HG02970 (cell line): ENCODE results near the gene BLCAP.
"Not testable (repeated sequence)": the region's sequence is repeated elsewhere in the genome, so short reads cannot be mapped to it uniquely, and the experiment has no call there.

Experiments used
- ATAC-seq: cut with Tn5 transposase; IDR thresholded peaks from one replicate; pipeline ENCODE4 v1.9.1; 2021; ENCODE audit warnings: mild to moderate bottlenecking, moderate library complexity, moderate number of reproducible peaks; ENCODE audit not compliant: unreplicated experiment, low FRiP score

The BLCAP gene

GRCh38 chr20:37492945-37493344, 34.7 kb downstream of the BLCAP start:
- no peak for ATAC-seq

- ATAC-seq: no peak
Measured at GRCh38 chr20:37492096-37492625, 35.5 kb downstream of the BLCAP start.

- ATAC-seq: no peak
Measured at GRCh38 chr20:37490663-37491350, 36.9 kb downstream of the BLCAP start.

DNA sequence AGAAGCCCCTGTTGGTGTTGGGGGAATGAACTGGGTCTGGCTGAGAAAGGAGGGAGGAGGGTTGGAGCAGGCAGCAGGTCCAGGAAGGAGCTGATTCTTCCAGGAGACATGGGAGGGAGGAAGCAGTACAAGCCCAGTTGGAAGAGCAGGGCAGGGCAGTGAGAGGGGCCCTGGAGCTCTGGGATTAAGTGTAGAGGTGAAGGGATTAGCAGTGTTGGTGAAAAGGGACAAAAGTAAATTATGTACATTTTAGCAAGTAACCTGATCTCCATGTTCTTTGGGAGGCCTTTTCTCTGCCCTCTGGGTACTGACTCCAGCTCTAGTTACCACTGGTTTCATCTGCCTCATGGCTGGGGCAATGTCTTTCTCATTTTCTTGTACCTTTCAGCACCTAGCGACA, 41.5 kb downstream of the BLCAP start:
- ATAC-seq: not testable (repeated sequence)

GRCh38 chr20:37484331-37484730, 43.3 kb downstream of the BLCAP start:
- no peak for ATAC-seq

DNA sequence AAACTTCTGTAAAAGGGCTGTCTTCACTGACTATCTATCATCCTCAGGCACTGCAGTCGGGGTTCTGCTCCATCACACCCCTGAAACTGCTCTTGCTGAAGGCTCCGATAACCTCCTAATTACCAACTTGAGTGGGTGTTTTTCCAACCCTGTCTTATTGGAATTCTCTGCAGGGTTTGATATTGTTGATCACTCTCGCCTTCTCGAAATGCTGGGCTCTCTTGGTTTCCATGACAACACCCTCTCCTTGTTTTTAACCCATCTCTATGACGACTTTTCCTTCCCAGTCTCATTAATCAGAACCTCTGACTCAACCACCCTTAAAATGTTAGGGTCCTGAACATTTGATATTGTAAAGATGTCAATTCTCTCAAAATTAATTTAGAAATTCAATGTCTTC, 46.1 kb downstream of the BLCAP start:
- ATAC-seq: no peak

DNA sequence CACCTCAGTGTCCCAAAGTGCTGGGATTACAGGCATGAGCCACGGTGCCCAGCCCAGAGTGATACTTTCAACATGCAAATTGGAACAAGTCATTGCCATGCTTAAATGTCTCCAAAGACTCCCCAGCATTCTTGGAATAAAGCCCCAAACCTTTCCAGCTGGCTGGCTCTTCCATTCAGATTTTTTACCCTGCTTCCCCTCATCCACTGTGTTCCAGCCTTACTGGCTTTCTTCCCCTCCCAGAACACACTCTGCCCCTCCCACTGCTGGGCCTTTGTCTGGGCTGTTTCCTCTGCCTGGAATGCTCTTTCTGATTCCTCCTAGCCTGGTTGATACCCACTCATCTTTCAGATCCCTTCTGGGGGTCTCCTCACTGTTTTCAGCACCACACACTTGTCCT, 46.8 kb downstream of the BLCAP start:
- no peak for ATAC-seq

DNA sequence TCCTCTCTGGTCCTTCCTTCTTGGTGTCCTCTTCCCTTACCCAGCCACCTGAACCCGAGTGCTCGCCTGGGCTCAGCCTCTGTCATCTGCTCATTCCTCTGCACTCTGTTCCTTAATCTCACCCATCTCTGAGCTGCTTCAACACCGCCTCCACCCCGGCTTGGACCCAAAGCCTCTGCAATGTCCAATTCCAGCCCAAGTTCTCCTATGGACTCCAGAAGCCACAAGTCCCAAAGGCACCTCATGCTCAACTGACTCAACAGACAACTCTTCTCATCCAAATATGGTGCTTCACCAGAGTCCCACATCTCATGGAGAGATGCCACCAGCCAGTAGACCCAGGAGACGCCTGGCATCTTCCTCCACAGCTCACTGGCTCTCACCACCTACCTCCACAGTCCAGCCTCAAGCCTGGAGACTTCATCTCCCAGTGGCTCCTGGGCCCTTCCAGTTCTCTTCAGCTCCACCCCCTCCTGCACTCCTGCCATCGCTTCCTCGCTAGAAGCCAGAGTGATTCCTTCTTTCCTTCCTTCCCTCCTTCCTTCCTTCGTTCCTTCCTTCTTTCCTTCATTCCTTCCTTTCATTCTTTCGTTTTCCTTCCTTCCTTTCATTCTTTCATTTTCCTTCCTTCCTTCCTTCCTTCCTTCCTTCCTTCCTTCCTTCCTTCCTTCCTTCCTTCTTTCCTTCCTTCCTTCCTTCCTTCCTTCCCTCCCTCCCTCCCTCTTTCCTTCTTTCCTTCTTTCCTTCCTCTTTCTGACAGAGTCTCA, 47.6 kb downstream of the BLCAP start:
- no peak for ATAC-seq

GRCh38 chr20:37479266-37479665, 48.4 kb downstream of the BLCAP start:
- ATAC-seq: no peak

- ATAC-seq: no peak
Measured at GRCh38 chr20:37477041-37477440, 50.6 kb downstream of the BLCAP start.

DNA sequence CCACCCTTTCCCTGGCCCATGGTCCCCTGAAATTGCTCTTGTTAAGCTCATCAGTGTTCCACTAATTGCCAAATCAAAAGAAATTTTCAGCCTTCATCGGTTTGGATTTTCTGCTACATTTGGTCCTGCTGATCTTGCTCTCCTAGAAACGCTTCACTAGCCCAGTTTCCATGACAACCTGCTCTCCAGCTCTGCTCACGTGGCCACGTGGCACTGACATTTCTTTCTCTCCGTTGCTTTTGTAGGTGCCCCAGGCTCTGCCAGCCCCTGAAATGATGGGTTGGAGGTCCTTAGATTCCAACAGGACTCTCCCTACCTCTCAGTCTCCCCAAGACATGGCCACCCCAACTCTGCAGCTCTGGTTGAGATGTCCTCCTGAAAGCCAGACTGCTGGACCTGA, 52.4 kb downstream of the BLCAP start:
- no peak for ATAC-seq

- ATAC-seq: no peak
Measured at GRCh38 chr20:37474386-37474785, 53.3 kb downstream of the BLCAP start.

- no peak for ATAC-seq
Measured at GRCh38 chr20:37473249-37474000, 54.3 kb downstream of the BLCAP start.

DNA sequence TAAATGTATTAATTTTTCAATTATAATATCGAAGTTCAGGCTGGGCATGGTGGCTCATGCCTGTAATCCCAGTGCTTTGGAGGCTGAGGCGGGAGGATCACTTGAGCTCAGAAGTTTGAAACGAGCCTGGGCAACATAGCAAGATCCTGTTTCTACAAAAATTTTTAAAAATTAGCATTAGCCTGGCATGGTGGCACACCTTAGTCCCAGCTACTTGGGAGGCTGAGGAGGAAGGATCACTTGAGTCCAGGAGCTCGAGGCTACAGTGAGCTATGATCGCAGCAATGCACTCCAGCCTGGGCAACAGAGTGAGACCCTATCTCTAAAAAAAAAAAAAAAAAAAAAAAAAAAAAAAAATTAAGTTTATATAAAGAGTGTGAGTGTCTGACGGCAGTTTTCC, 55.2 kb downstream of the BLCAP start:
- ATAC-seq: not testable (repeated sequence)

DNA sequence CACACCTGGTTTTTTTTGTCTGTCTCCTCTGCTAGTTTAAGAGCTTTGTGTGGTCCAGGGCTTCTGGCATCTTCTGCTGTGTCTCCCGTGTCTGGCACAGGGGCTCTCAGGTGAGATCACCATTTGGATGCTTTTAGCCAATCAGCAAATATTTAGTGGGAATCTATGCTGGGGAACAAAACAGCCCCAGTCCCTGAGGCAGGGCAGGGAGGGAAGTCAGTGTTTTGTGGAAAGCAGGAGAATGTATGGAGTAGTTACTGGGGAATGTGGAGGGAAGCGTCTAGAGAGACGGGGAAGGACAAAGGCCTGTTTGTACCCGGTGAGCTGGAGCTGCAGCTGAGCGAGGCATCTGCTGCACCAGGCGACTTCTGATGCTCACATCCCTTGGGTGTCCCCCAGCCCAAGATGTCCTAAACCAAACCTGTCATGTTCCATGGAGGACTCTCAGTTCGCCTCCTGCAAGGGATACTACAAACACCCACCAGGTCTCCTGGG, 55.9 kb downstream of the BLCAP start:
- no peak for ATAC-seq

- ATAC-seq: not testable (repeated sequence)
Measured at GRCh38 chr20:37470190-37470589, 57.5 kb downstream of the BLCAP start.

DNA sequence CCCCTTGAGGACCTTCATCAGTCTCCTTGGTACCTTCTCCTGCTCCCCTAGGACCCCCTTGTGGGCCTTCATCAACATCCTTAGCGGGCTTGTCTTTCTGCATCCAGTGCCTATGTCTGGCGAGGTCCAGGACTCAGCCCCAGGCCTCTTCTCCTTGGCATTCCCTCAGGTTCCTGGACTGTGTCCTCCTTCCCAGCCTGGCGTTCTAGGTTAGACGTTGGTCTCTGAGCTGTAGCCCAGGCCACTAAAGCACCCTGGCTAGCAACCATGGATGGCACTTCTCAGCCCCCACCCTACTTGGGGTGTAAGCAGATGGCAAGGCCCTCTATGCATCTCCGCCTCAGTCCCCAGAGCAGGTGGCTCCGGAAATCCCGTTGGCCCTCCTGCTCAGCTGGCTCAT, 58.1 kb downstream of the BLCAP start:
- no peak for ATAC-seq

- no peak for ATAC-seq
Measured at GRCh38 chr20:37468886-37469285, 58.8 kb downstream of the BLCAP start.
